GM23338 (cell line): Measurements from ENCODE around the gene PAQR4. TPM values are rescaled to one million over a fixed set of nuclear protein-coding genes. Genes with fewer than 3 reads are reported as not detected.

Experiments used
- ATAC-seq: fragments of 200-7000 bp; cut with Tn5 transposase; 3 replicates; pipeline ENCODE4 v1.9.1; 2020
- DNase-seq: peaks from one replicate; pipeline ENCODE4 v3.0.0-alpha.2; 2015; ENCODE audit warnings: low spot score
- H2AFZ ChIP-seq: fragments of 200-600 bp; sonication (generic); 2 replicates; pipeline ENCODE4 v1.8.0; 2016; ENCODE audit warnings: antibody characterized with exemption, mild to moderate bottlenecking, moderate library complexity
- H3F3A ChIP-seq: fragments of 200-600 bp; sonication (generic); replicated peaks from 2 replicates; pipeline ENCODE4 v1.8.0; 2017; ENCODE audit warnings: antibody characterized with exemption, mixed run types, low read depth
- H3K27ac ChIP-seq: fragments of 200-600 bp; sonication (generic); 2 replicates; pipeline ENCODE4 v1.6.1; 2016; ENCODE audit warnings: low read depth
- H3K27me3 ChIP-seq: fragments of 200-600 bp; sonication (generic); 2 replicates; pipeline ENCODE4 v1.8.0; 2016; ENCODE audit warnings: mild to moderate bottlenecking, mixed run types, moderate library complexity; ENCODE audit not compliant: insufficient read depth
- H3K36me3 ChIP-seq: fragments of 200-600 bp; sonication (generic); 2 replicates; pipeline ENCODE4 v1.8.0; 2016; ENCODE audit warnings: mild to moderate bottlenecking; ENCODE audit not compliant: insufficient read depth
- H3K4me1 ChIP-seq: fragments of 200-600 bp; sonication (generic); 2 replicates; pipeline ENCODE4 v1.8.0; 2016; ENCODE audit warnings: mild to moderate bottlenecking, moderate library complexity; ENCODE audit not compliant: insufficient read depth
- H3K4me2 ChIP-seq: fragments of 200-600 bp; sonication (generic); 2 replicates; pipeline ENCODE4 v1.7.1; 2017; ENCODE audit warnings: mixed run types
- H3K4me3 ChIP-seq: fragments of 200-600 bp; sonication (generic); 2 replicates; pipeline ENCODE4 v1.6.1; 2016; ENCODE audit warnings: mixed run types
- H3K79me2 ChIP-seq: fragments of 200-600 bp; sonication (generic); replicated peaks from 2 replicates; pipeline ENCODE4 v1.8.0; 2017; ENCODE audit warnings: mild to moderate bottlenecking; ENCODE audit not compliant: insufficient read depth
- H3K9me2 ChIP-seq: fragments of 200-600 bp; sonication (generic); 2 replicates; pipeline ENCODE4 v1.8.0; 2017; ENCODE audit not compliant: insufficient read depth
- H4K20me1 ChIP-seq: fragments of 200-600 bp; sonication (generic); replicated peaks from 2 replicates; pipeline ENCODE4 v1.8.0; 2017; ENCODE audit warnings: mild to moderate bottlenecking; ENCODE audit not compliant: insufficient read depth
- H3K27ac Mint-ChIP-seq: 2 replicates; pipeline ENCODE4 v1.8.0; 2020; ENCODE audit warnings: inconsistent platforms, mild to moderate bottlenecking, moderate library complexity, mixed read lengths
- H3K27me3 Mint-ChIP-seq: 3 replicates; pipeline ENCODE4 v1.8.0; 2022; ENCODE audit warnings: low read depth, mild to moderate bottlenecking, moderate library complexity, mixed read lengths, inconsistent platforms; ENCODE audit not compliant: insufficient read depth, poor library complexity
- H3K36me3 Mint-ChIP-seq: 3 replicates; pipeline ENCODE4 v1.8.0; 2021; ENCODE audit warnings: low read depth, mild to moderate bottlenecking, inconsistent platforms, moderate library complexity, mixed read lengths
- H3K4me1 Mint-ChIP-seq: 3 replicates; pipeline ENCODE4 v1.8.0; 2020; ENCODE audit warnings: mild to moderate bottlenecking, inconsistent platforms, mixed read lengths
- H3K4me3 Mint-ChIP-seq: 3 replicates; pipeline ENCODE4 v1.8.0; 2021; ENCODE audit warnings: moderate library complexity, mild to moderate bottlenecking, inconsistent platforms, mixed read lengths
- H3K9me3 Mint-ChIP-seq: 3 replicates; pipeline ENCODE4 v1.8.0; 2020; ENCODE audit warnings: moderate library complexity, mild to moderate bottlenecking, inconsistent platforms, mixed read lengths
- CREB1 ChIP-seq: fragments of 250-450 bp; sonication (Bioruptor Pico); IDR thresholded peaks from 2 replicates; pipeline ENCODE4 v1.5.0; 2020; ENCODE audit warnings: low read depth, mild to moderate bottlenecking, moderate library complexity
- EZH2phosphoT487 ChIP-seq: fragments of 200-600 bp; sonication (generic); IDR thresholded peaks from one replicate; pipeline ENCODE4 v1.8.1; 2018; ENCODE audit warnings: antibody characterized with exemption; ENCODE audit not compliant: unreplicated experiment
- POLR2AphosphoS5 ChIP-seq: IDR thresholded peaks from 2 replicates; pipeline ENCODE4 v1.6.1; 2016; ENCODE audit warnings: antibody characterized with exemption, low read depth
- REST ChIP-seq: IDR thresholded peaks from one replicate; pipeline ENCODE4 v1.6.1; 2018; ENCODE audit warnings: antibody characterized with exemption; ENCODE audit not compliant: unreplicated experiment
- ZNF114 ChIP-seq: fragments of 250-450 bp; sonication (Bioruptor Pico); IDR thresholded peaks from 2 replicates; pipeline ENCODE4 v1.5.0; 2020; ENCODE audit warnings: mild to moderate bottlenecking, moderate library complexity
- ZNF331 ChIP-seq: fragments of 250-450 bp; sonication (Bioruptor Pico); IDR thresholded peaks from 2 replicates; pipeline ENCODE4 v1.5.0; 2020; ENCODE audit warnings: low read depth, mild to moderate bottlenecking, moderate library complexity
- polyA plus RNA-seq: library from polyadenylated mRNA; unstranded; fragments of >200 nt; fragmentation: Nextera tagmentation; extraction: Ambion mirVana; gene quantifications from 2 replicates; pipeline ENCODE4 v1.2.1, GENCODE V29; 2016
- total RNA-seq: library from RNA; depleted of rRNA; stranded (reverse); fragments of >200 nt; shearing (Covaris generic); gene quantifications from 2 replicates; pipeline ENCODE4 v1.2.3, GENCODE V29; 2014
- TF ChIP-seq, protein P1 (sequence below): fragments of 250-450 bp; sonication (Bioruptor Pico); IDR thresholded peaks from 2 replicates; pipeline ENCODE4 v1.5.0; 2020; ENCODE audit warnings: mild to moderate bottlenecking, moderate library complexity
- TF ChIP-seq, protein P2 (sequence below): IDR thresholded peaks from 2 replicates; pipeline ENCODE4 v1.6.1; 2016; ENCODE audit warnings: antibody characterized with exemption

PAQR4 gene
- total and polyA plus RNA-seq, 2 experiments from 2014 or later, result 7.0 to 29.3 TPM

GRCh38 chr16:2979669-2980226, 10.6 kb downstream of the PAQR4 start:
- Mint-ChIP-seq H3K4me3 (peak overlapping the region; percentile 85), H3K27ac (no peak overlapping the region), H3K27me3 (peaks cover 17% of the 10 kb centered on the region), H3K4me1 (peaks cover 22% of the 10 kb centered on the region), H3K9me3 (peaks cover 2% of the 10 kb centered on the region; the same call in 2 of the 3 replicates), H3K36me3 (peaks cover 22% of the 10 kb centered on the region)
- H4K20me1 ChIP-seq, result peaks cover 8% of the 10 kb centered on the region; the same call in 1 of the 2 replicates
- peaks cover 19% of the 10 kb centered on the region for H3F3A ChIP-seq
- no peak overlapping the region for H3K27ac ChIP-seq
- DNase-seq (peak; percentile 46), ATAC-seq (peak; percentile 12)
- 0 out of 2 replicates have a peak, but pooled peaks cover 3% of the 10 kb centered on the region for H3K36me3 ChIP-seq
- H3K9me2 ChIP-seq, result no peaks in the 10 kb centered on the region
- H3K79me2 ChIP-seq, result peaks cover 14% of the 10 kb centered on the region
- H3K4me1 ChIP-seq, result peaks cover 22% of the 10 kb centered on the region
- peak overlapping the region; percentile 81 for H2AFZ ChIP-seq
- TF ChIP-seq ZNF331 (CRISPR knock-in tag), result no peak
- peak; percentile 17 for TF ChIP-seq REST
- TF ChIP-seq POLR2AphosphoS5, result no peak
- no peak for TF ChIP-seq CREB1 (CRISPR knock-in tag)
- H3K4me3 ChIP-seq, result peak overlapping the region; percentile 86
- H3K4me2 ChIP-seq, result peak overlapping the region; percentile 92
- H3K27me3 ChIP-seq, result no peaks in the 10 kb centered on the region

DNA sequence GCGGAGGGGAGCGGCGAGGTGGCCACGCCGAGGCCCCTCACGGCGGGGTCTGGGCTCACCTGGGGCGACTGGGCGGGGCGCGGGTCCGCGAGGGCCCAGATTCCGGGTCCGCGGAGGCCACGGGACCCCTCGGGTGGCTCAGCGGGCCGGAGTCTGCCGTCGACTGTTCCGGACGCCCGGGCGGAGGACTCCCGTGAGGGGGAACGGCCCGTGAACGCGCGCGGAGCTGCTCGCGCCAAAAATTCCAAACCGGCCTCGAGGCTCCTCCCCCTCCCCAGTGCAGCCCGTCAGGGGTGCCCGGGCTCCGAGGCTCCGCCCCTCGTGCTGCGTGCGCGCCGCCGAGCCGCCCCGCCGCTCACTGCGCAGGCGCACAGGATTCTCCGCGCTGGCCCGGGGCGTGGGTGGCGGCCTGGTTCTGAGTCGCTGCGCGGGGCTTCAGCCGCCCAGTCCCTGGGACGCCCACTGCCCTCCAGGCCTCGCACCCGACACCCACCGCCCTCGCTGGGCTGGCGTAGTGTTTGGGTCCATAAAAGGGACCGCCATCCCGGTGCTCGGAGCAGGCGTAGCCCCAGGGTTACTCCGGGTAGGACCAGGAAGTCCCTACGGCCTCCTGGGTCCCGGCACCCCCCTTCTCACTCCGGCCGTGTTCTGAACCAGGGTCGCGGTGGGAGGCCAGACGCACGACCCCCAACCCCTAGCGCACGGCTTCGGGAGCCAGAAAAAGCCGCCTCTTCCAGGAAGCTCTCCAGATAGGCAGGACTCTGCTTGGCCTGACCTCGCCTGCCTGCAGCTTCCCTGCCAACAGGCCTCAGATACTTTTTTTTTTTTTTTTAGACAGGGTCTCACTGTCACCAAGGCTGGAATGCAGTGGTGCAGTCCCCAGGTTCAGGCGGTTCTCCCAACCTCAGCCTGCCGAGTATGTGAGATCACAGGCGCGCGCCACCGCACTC, 11.4 kb downstream of the PAQR4 start, which contains the start of gene PKMYT1:
Gene PKMYT1 (minus strand): TSS at position 220 of the 950 bp plus-strand sequence. CDS start 789 bp downstream, outside the sequence.
- peak; percentile 67 for ATAC-seq
- peak; percentile 90 for DNase-seq
- peaks cover 22% of the 10 kb centered on the region for H3K4me1 ChIP-seq
- H3K9me3 Mint-ChIP-seq, result peaks cover 2% of the 10 kb centered on the region; the same call in 2 of the 3 replicates
- peak within 1 kb of the TSS; percentile 85 for H3K4me3 Mint-ChIP-seq
- peaks cover 14% of the 10 kb centered on the region for H3K79me2 ChIP-seq
- no peaks in the 10 kb centered on the region for H3K9me2 ChIP-seq
- H3K4me1 Mint-ChIP-seq, result peaks cover 22% of the 10 kb centered on the region
- H3K36me3 Mint-ChIP-seq, result peaks cover 22% of the 10 kb centered on the region
- 0 out of 2 replicates have a peak, but pooled peaks cover 3% of the 10 kb centered on the region for H3K36me3 ChIP-seq
- peaks cover 17% of the 10 kb centered on the region for H3K27me3 Mint-ChIP-seq
- peaks cover 8% of the 10 kb centered on the region; the same call in 1 of the 2 replicates for H4K20me1 ChIP-seq
- H3K27me3 ChIP-seq, result no peaks in the 10 kb centered on the region
- H3K27ac ChIP-seq, result peak within 1 kb of the TSS; percentile 96
- H3K4me3 ChIP-seq, result peak within 1 kb of the TSS; percentile 86
- peak within 1 kb of the TSS; percentile 84 for H3K27ac Mint-ChIP-seq
- H3F3A ChIP-seq, result peaks cover 19% of the 10 kb centered on the region
- peak within 1 kb of the TSS; percentile 92 for H3K4me2 ChIP-seq
- peak within 1 kb of the TSS; percentile 81 for H2AFZ ChIP-seq
- TF ChIP-seq EZH2phosphoT487 (no peak), ZNF114 (no peak), CREB1 (CRISPR knock-in tag) (0 out of 2 replicates have a peak, but pooled peaks have one; percentile 10)
- TF ChIP-seq, protein P1, sequence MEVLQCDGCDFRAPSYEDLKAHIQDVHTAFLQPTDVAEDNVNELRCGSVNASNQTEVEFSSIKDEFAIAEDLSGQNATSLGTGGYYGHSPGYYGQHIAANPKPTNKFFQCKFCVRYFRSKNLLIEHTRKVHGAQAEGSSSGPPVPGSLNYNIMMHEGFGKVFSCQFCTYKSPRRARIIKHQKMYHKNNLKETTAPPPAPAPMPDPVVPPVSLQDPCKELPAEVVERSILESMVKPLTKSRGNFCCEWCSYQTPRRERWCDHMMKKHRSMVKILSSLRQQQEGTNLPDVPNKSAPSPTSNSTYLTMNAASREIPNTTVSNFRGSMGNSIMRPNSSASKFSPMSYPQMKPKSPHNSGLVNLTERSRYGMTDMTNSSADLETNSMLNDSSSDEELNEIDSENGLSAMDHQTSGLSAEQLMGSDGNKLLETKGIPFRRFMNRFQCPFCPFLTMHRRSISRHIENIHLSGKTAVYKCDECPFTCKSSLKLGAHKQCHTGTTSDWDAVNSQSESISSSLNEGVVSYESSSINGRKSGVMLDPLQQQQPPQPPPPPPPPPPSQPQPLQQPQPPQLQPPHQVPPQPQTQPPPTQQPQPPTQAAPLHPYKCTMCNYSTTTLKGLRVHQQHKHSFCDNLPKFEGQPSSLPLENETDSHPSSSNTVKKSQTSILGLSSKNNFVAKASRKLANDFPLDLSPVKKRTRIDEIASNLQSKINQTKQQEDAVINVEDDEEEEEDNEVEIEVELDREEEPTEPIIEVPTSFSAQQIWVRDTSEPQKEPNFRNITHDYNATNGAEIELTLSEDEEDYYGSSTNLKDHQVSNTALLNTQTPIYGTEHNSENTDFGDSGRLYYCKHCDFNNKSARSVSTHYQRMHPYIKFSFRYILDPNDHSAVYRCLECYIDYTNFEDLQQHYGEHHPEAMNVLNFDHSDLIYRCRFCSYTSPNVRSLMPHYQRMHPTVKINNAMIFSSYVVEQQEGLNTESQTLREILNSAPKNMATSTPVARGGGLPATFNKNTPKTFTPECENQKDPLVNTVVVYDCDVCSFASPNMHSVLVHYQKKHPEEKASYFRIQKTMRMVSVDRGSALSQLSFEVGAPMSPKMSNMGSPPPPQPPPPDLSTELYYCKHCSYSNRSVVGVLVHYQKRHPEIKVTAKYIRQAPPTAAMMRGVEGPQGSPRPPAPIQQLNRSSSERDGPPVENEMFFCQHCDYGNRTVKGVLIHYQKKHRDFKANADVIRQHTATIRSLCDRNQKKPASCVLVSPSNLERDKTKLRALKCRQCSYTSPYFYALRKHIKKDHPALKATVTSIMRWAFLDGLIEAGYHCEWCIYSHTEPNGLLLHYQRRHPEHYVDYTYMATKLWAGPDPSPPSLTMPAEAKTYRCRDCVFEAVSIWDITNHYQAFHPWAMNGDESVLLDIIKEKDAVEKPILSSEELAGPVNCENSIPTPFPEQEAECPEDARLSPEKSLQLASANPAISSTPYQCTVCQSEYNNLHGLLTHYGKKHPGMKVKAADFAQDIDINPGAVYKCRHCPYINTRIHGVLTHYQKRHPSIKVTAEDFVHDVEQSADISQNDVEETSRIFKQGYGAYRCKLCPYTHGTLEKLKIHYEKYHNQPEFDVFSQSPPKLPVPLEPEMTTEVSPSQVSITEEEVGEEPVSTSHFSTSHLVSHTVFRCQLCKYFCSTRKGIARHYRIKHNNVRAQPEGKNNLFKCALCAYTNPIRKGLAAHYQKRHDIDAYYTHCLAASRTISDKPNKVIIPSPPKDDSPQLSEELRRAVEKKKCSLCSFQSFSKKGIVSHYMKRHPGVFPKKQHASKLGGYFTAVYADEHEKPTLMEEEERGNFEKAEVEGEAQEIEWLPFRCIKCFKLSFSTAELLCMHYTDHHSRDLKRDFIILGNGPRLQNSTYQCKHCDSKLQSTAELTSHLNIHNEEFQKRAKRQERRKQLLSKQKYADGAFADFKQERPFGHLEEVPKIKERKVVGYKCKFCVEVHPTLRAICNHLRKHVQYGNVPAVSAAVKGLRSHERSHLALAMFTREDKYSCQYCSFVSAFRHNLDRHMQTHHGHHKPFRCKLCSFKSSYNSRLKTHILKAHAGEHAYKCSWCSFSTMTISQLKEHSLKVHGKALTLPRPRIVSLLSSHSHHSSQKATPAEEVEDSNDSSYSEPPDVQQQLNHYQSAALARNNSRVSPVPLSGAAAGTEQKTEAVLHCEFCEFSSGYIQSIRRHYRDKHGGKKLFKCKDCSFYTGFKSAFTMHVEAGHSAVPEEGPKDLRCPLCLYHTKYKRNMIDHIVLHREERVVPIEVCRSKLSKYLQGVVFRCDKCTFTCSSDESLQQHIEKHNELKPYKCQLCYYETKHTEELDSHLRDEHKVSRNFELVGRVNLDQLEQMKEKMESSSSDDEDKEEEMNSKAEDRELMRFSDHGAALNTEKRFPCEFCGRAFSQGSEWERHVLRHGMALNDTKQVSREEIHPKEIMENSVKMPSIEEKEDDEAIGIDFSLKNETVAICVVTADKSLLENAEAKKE, result no peak
- TF ChIP-seq, protein P2, sequence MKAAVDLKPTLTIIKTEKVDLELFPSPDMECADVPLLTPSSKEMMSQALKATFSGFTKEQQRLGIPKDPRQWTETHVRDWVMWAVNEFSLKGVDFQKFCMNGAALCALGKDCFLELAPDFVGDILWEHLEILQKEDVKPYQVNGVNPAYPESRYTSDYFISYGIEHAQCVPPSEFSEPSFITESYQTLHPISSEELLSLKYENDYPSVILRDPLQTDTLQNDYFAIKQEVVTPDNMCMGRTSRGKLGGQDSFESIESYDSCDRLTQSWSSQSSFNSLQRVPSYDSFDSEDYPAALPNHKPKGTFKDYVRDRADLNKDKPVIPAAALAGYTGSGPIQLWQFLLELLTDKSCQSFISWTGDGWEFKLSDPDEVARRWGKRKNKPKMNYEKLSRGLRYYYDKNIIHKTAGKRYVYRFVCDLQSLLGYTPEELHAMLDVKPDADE, result no peak
